CD4-positive, alpha-beta T cell treated with Interleukin-17A for 4 hours (primary cell): ENCODE results near the gene RRM1.
A peak's percentile ranks its signal among the peaks of the same experiment; 100 is the strongest.
"Not testable (repeated sequence)": the region's sequence is repeated elsewhere in the genome, so short reads cannot be mapped to it uniquely, and the experiment has no call there.

Source experiments
- DNase-seq: peaks from one replicate; pipeline ENCODE4 v3.0.0-alpha.2; 2020; ENCODE audit warnings: mixed read lengths

Gene RRM1

GRCh38 chr11:4084406-4085125, 10.0 kb upstream of the RRM1 start:
- DNase-seq, result no peak

- no peak for DNase-seq
Measured at GRCh38 chr11:4085575-4085974, 9.0 kb upstream of the RRM1 start.

- DNase-seq, result no peak
Measured at GRCh38 chr11:4086575-4087353, 7.8 kb upstream of the RRM1 start.

- no peak for DNase-seq
Measured at GRCh38 chr11:4087551-4087950, 7.0 kb upstream of the RRM1 start.

GRCh38 chr11:4090258-4090657, 4.3 kb upstream of the RRM1 start:
- DNase-seq, result peak; percentile 70

- DNase-seq, result peak; percentile 47
Measured at GRCh38 chr11:4092026-4092425, 2.6 kb upstream of the RRM1 start.

- DNase-seq, result no peak
Measured at GRCh38 chr11:4093519-4094347, 866 bp upstream of the RRM1 start.

- DNase-seq, result no peak
Measured at GRCh38 chr11:4095509-4096230, 1.1 kb downstream of the RRM1 start.

GRCh38 chr11:4098026-4098621, 3.5 kb downstream of the RRM1 start:
- DNase-seq, result no peak

- DNase-seq, result no peak
Measured at GRCh38 chr11:4102711-4103110, 8.1 kb downstream of the RRM1 start.

- DNase-seq, result no peak
Measured at GRCh38 chr11:4103269-4103668, 8.7 kb downstream of the RRM1 start.

- DNase-seq, result no peak
Measured at GRCh38 chr11:4105916-4106315, 11.3 kb downstream of the RRM1 start.

- DNase-seq, result no peak
Measured at GRCh38 chr11:4111834-4112233, 17.2 kb downstream of the RRM1 start.

- no peak for DNase-seq
Measured at GRCh38 chr11:4115128-4115527, 20.5 kb downstream of the RRM1 start.

- DNase-seq, result no peak
Measured at GRCh38 chr11:4118107-4118506, 23.5 kb downstream of the RRM1 start.

- DNase-seq, result no peak
Measured at GRCh38 chr11:4123218-4123617, 28.6 kb downstream of the RRM1 start.

GRCh38 chr11:4125141-4125540, 30.5 kb downstream of the RRM1 start:
- no peak for DNase-seq

GRCh38 chr11:4127357-4127756, 32.8 kb downstream of the RRM1 start:
- DNase-seq, result no peak

GRCh38 chr11:4130219-4130618, 35.6 kb downstream of the RRM1 start:
- not testable (repeated sequence) for DNase-seq

GRCh38 chr11:4134806-4135205, 40.2 kb downstream of the RRM1 start:
- no peak for DNase-seq

- no peak for DNase-seq
Measured at GRCh38 chr11:4138497-4138896, 43.9 kb downstream of the RRM1 start.

GRCh38 chr11:4140067-4140636, 45.6 kb downstream of the RRM1 start:
- no peak for DNase-seq
